ENCODE measurements around the gene AGBL1. TPM values are rescaled to one million over a fixed set of nuclear protein-coding genes. Genes with fewer than 3 reads are reported as not detected.

AGBL1 gene
- total and polyA plus RNA-seq, 7 donors: 0.96 to 34.8 (median 6.6) TPM

- Histone ChIP-seq H3K36me3 (ENCODE audit: insufficient read depth in 1 of 2, low read depth in 1 of 2) (no peaks in the 10 kb centered on the region), H3K27ac (no peak overlapping the region), H3K4me1 (peaks cover 6% of the 10 kb centered on the region), H3K9me3 (no peaks in the 10 kb centered on the region), H3K4me3 (no peak overlapping the region), H3K27me3 (ENCODE audit: insufficient read depth in 3 of 3, low read length in 2 of 3) (no peaks in the 10 kb centered on the region)
- no peak for TF ChIP-seq CTCF (IDR thresholded peaks at IDR 0.05)
- 82 to 91% (median 86%) methylated on average over 1 of the region's 1 CpG for WGBS, 3 donors
- intact Hi-C loops (cut with DNase I): no loop called here
- DNase-seq: no peak
- ATAC-seq: no peak
These were observed 537.1 kb downstream of the AGBL1 start for GRCh38 chr15:86616771-86617170.

GRCh38 chr15:86620157-86620556 lies 540.5 kb downstream of the AGBL1 start:
- H3K9me3 ChIP-seq: no peaks in the 10 kb centered on the region
- H3K27me3 ChIP-seq (ENCODE audit: insufficient read depth in 3 of 3, low read length in 2 of 3): no peaks in the 10 kb centered on the region
- intact Hi-C loops (cut with DNase I): loop anchor here (5.0 to 10.0 kb wide), 5 partner anchors 255 to 1835 kb away; no protein-coding TSS in a partner anchor
- no peak for ATAC-seq
- H3K4me3 ChIP-seq: no peak overlapping the region
- H3K4me1 ChIP-seq: peaks cover 10% of the 10 kb centered on the region
- TF ChIP-seq CTCF (IDR thresholded peaks at IDR 0.05): no peak
- no peak for DNase-seq
- 50 to 60% (median 57%) methylated on average over 5 of the region's 5 CpGs for WGBS, 3 donors
- no peak overlapping the region for H3K27ac ChIP-seq
- no peaks in the 10 kb centered on the region for H3K36me3 ChIP-seq (ENCODE audit: insufficient read depth in 1 of 2, low read depth in 1 of 2)

GRCh38 chr15:86620641-86621349 lies 541.1 kb downstream of the AGBL1 start:
- H3K36me3 ChIP-seq (ENCODE audit: insufficient read depth in 1 of 2, low read depth in 1 of 2): no peaks in the 10 kb centered on the region
- WGBS, 3 donors: 46 to 55% (median 53%) methylated on average over 8 of the region's 8 CpGs
- H3K4me3 ChIP-seq: no peak overlapping the region
- no peaks in the 10 kb centered on the region for H3K9me3 ChIP-seq
- H3K27ac ChIP-seq: no peak overlapping the region
- ATAC-seq (no peak), DNase-seq (no peak)
- H3K4me1 ChIP-seq: peaks cover 10% of the 10 kb centered on the region
- TF ChIP-seq CTCF (IDR thresholded peaks at IDR 0.05): no peak
- H3K27me3 ChIP-seq (ENCODE audit: insufficient read depth in 3 of 3, low read length in 2 of 3): no peaks in the 10 kb centered on the region
- intact Hi-C loops (cut with DNase I): loop anchor here (5.0 to 10.0 kb wide), 5 partner anchors 254 to 1834 kb away; no protein-coding TSS in a partner anchor

GRCh38 chr15:86623236-86623635 lies 543.6 kb downstream of the AGBL1 start:
- no peak for TF ChIP-seq CTCF (IDR thresholded peaks at IDR 0.05)
- ATAC-seq: no peak
- intact Hi-C loops (cut with DNase I): loop anchor here (5.0 to 10.0 kb wide), 5 partner anchors 252 to 1832 kb away; no protein-coding TSS in a partner anchor

More at GRCh38 chr15:86623236-86623635, 543.6 kb downstream of the AGBL1 start:
- 31 to 35% (median 32%) methylated on average over 2 of the region's 2 CpGs for WGBS, 3 donors
- H3K36me3 ChIP-seq (ENCODE audit: insufficient read depth in 1 of 2, low read depth in 1 of 2): no peaks in the 10 kb centered on the region
- H3K27me3 ChIP-seq (ENCODE audit: insufficient read depth in 3 of 3, low read length in 2 of 3): no peaks in the 10 kb centered on the region
- no peaks in the 10 kb centered on the region for H3K9me3 ChIP-seq
- peaks cover 10% of the 10 kb centered on the region for H3K4me1 ChIP-seq
- H3K27ac ChIP-seq: no peak overlapping the region
- DNase-seq: no peak
- H3K4me3 ChIP-seq: no peak overlapping the region

Data from psoas muscle (tissue), 8 donors.